ENCODE data around the gene NTHL1. TPM values are rescaled to one million over a fixed set of nuclear protein-coding genes. Genes with fewer than 3 reads are reported as not detected.

The NTHL1 gene
- total RNA-seq, 1 experiment from 2014 or later: 39.8 TPM

DNA sequence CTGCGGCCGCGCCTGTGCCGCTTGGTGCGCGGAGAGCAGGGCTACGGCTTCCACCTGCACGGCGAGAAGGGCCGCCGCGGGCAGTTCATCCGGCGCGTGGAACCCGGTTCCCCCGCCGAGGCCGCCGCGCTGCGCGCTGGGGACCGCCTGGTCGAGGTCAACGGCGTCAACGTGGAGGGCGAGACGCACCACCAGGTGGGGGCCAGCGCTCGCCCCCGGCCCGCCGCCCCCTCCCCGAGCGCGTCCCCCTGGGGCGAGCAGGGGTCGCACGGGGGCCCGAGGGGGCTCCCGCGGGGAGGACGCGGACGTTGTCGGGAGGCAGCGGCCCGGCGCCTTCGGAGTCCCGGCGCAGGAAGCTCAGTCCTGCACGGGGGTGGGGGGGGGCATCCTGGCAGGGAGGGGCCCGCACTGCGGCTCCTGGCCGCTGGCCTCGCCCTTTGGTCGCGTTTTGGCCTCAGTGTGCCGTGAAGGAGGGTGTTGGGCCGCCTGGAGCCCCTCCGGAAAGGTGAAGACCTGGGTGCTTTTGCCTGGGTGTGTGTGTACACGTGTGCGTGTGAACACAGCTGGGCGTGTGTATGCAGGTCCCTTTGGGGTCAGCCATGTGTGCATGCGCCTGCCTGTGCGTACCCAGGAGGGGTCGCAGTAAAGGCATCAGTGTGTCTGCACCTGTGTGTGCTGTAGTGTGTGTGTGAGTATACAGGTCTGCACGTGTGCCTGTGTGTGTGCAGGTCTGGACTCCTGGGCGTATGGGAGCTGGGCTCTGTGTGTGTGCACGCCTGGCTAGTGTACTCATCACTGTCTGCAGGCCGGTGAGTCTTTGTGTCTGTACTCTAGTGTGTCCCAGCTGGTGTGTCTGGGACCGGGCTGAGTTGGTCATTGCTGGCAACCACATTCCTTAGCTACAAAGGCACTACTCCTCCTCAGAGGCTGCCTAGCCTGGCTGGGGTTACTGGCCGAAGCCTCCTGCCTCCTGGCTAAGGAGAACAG, 20.3 kb downstream of the NTHL1 start:
- BruUV-seq (replicated peaks): no TSS peak
- peak overlapping the region; percentile 54 to 59 for H3K4me3 ChIP-seq (ENCODE audit: low read depth in 2 of 2, low read length in 2 of 2)
- no peaks in the 10 kb centered on the region for H3K9me3 ChIP-seq (ENCODE audit: control insufficient read depth, insufficient read depth, low read depth, low read length)
- intact Hi-C loops (cut with micrococcal nuclease; ENCODE audit: unreplicated experiment): loop anchor here (10.0 kb wide), 1 partner anchor 117 kb away; the partner anchor contains the start of gene RAB26
- CTCF ChIA-PET: interaction anchor here (0.6 kb wide), 1 partner anchor 29 kb away, joined by 6 read pairs; no protein-coding TSS in a partner anchor
- in situ Hi-C loops (cut with HindIII; ENCODE audit: low pct_unique_long_range_greater_than_20kb, low sequenced_read_pairs): no loop called here
- H3K4me1 ChIP-seq (ENCODE audit: control insufficient read depth, insufficient read depth, low read length): peaks cover 62% of the 10 kb centered on the region
- POLR2A ChIA-PET: interaction anchor here (0.6 kb wide), 1 partner anchor 149 kb away, joined by 4 read pairs; no protein-coding TSS in a partner anchor
- peak overlapping the region; percentile 76 for H3K27ac ChIP-seq (ENCODE audit: low read length)
- TF ChIP-seq TCF7L2 (IDR thresholded peaks at IDR 0.05; ENCODE audit: low read depth, low read length) (no peak), SIN3A (IDR thresholded peaks at IDR 0.05; ENCODE audit: borderline replicate concordance, insufficient read depth, low read depth, low read length) (no peak)
- TF ChIP-seq, protein P1, sequence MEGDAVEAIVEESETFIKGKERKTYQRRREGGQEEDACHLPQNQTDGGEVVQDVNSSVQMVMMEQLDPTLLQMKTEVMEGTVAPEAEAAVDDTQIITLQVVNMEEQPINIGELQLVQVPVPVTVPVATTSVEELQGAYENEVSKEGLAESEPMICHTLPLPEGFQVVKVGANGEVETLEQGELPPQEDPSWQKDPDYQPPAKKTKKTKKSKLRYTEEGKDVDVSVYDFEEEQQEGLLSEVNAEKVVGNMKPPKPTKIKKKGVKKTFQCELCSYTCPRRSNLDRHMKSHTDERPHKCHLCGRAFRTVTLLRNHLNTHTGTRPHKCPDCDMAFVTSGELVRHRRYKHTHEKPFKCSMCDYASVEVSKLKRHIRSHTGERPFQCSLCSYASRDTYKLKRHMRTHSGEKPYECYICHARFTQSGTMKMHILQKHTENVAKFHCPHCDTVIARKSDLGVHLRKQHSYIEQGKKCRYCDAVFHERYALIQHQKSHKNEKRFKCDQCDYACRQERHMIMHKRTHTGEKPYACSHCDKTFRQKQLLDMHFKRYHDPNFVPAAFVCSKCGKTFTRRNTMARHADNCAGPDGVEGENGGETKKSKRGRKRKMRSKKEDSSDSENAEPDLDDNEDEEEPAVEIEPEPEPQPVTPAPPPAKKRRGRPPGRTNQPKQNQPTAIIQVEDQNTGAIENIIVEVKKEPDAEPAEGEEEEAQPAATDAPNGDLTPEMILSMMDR (IDR thresholded peaks at IDR 0.05): no peak; the same call in 1 of the 2 replicates
- TF ChIP-seq, protein P2, sequence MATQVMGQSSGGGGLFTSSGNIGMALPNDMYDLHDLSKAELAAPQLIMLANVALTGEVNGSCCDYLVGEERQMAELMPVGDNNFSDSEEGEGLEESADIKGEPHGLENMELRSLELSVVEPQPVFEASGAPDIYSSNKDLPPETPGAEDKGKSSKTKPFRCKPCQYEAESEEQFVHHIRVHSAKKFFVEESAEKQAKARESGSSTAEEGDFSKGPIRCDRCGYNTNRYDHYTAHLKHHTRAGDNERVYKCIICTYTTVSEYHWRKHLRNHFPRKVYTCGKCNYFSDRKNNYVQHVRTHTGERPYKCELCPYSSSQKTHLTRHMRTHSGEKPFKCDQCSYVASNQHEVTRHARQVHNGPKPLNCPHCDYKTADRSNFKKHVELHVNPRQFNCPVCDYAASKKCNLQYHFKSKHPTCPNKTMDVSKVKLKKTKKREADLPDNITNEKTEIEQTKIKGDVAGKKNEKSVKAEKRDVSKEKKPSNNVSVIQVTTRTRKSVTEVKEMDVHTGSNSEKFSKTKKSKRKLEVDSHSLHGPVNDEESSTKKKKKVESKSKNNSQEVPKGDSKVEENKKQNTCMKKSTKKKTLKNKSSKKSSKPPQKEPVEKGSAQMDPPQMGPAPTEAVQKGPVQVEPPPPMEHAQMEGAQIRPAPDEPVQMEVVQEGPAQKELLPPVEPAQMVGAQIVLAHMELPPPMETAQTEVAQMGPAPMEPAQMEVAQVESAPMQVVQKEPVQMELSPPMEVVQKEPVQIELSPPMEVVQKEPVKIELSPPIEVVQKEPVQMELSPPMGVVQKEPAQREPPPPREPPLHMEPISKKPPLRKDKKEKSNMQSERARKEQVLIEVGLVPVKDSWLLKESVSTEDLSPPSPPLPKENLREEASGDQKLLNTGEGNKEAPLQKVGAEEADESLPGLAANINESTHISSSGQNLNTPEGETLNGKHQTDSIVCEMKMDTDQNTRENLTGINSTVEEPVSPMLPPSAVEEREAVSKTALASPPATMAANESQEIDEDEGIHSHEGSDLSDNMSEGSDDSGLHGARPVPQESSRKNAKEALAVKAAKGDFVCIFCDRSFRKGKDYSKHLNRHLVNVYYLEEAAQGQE (IDR thresholded peaks at IDR 0.05; ENCODE audit: insufficient read depth in 1 of 2, low read depth in 2 of 2, low read length in 1 of 2): no peak
- DNase-seq (ENCODE audit: low read depth, low spot score) (no peak), ATAC-seq (peak; percentile 13)
- H3K27me3 ChIP-seq (ENCODE audit: control insufficient read depth, insufficient read depth, low read length): no peaks in the 10 kb centered on the region
- H3K36me3 ChIP-seq (ENCODE audit: control insufficient read depth, insufficient read depth, low read length): no peaks in the 10 kb centered on the region

DNA sequence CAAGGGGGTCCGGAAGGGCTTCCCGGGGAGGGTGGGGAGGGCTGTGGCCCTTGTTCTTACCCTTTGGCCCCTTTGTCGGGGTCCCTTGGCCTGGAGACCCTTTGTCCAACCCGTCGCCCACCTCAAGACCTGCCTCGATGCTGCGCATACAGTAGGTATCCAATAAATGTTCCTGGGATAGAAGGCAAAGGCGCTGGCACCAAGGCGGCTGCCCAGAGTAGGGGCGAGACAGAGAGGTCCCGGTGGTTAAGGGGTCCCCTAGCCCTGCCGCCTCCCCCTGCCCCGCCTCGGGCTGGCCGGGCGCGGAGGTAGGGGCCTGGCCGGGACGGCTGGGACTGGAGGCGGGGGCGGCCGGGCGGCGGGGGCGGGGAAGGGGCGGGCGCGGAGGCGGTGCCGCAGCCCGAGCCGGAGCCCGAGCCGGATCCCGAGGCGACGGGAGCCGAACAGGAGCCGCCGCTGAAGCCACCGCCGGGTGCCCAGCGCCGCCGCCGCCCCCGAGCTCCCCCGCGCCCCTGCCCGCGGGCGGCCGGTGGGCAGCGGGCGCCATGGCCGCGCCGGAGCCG, 21.1 kb downstream of the NTHL1 start, which contains the start of gene NHERF2:
TSS of gene NHERF2 (plus strand) at position 442 of the 563 bp plus-strand sequence. CDS start at position 546, 104 bp downstream.
- H3K4me1 ChIP-seq (ENCODE audit: control insufficient read depth, insufficient read depth, low read length): peaks cover 57% of the 10 kb centered on the region
- no peaks in the 10 kb centered on the region for H3K9me3 ChIP-seq (ENCODE audit: control insufficient read depth, insufficient read depth, low read depth, low read length)
- H3K27ac ChIP-seq (ENCODE audit: low read length): peak within 1 kb of the TSS; percentile 77
- in situ Hi-C loops (cut with HindIII; ENCODE audit: low pct_unique_long_range_greater_than_20kb, low sequenced_read_pairs) (no loop called here), intact Hi-C loops (cut with micrococcal nuclease; ENCODE audit: unreplicated experiment) (loop anchor here (10.0 kb wide), 1 partner anchor 118 kb away; the partner anchor contains the start of gene RAB26)
- no peak for DNase-seq (ENCODE audit: low read depth, low spot score)
- TF ChIP-seq SIN3A (IDR thresholded peaks at IDR 0.05; ENCODE audit: borderline replicate concordance, insufficient read depth, low read depth, low read length) (no peak), POLR2AphosphoS5 (IDR thresholded peaks at IDR 0.05; ENCODE audit: low read depth, low read length) (no peak), TCF7L2 (IDR thresholded peaks at IDR 0.05; ENCODE audit: low read depth, low read length) (no peak)
- TF ChIP-seq, protein P2 (IDR thresholded peaks at IDR 0.05; ENCODE audit: insufficient read depth in 1 of 2, low read depth in 2 of 2, low read length in 1 of 2): no peak
- TF ChIP-seq, protein P1 (IDR thresholded peaks at IDR 0.05): no peak
- peak within 1 kb of the TSS; percentile 54 to 59 for H3K4me3 ChIP-seq (ENCODE audit: low read depth in 2 of 2, low read length in 2 of 2)
- H3K27me3 ChIP-seq (ENCODE audit: control insufficient read depth, insufficient read depth, low read length): no peaks in the 10 kb centered on the region
- CTCF ChIA-PET: interaction anchor here (0.6 kb wide), 1 partner anchor 30 kb away, joined by 6 read pairs; no protein-coding TSS in a partner anchor
- peak; percentile 43 for ATAC-seq
- BruUV-seq (replicated peaks): no TSS peak
- POLR2A ChIA-PET: interaction anchor here (0.6 kb wide), 1 partner anchor 148 kb away, joined by 4 read pairs; no protein-coding TSS in a partner anchor
- no peaks in the 10 kb centered on the region for H3K36me3 ChIP-seq (ENCODE audit: control insufficient read depth, insufficient read depth, low read length)
